Mucosa of descending colon (tissue), 3 donors: ENCODE results near the gene POLA1. TPM values are rescaled to one million over a fixed set of nuclear protein-coding genes. Genes with fewer than 3 reads are reported as not detected.

Experiments used
- ATAC-seq: fragments of 200-7000 bp; cut with Tn5 transposase; one replicate; pipeline ENCODE4 v1.9.1; 2020; ENCODE audit warnings: mild to moderate bottlenecking, moderate library complexity
- DNase-seq, 3 donors: peaks; one replicate each; pipeline ENCODE4 v3.0.0-alpha.2; 2020
- H3K36me3 ChIP-seq: fragments of 200-600 bp; one replicate; pipeline ENCODE4 v1.8.0; 2021; ENCODE audit warnings: low read depth, mild to moderate bottlenecking
- H3K4me1 ChIP-seq: fragments of 200-600 bp; one replicate; pipeline ENCODE4 v1.8.0; 2021; ENCODE audit warnings: low read depth, mild to moderate bottlenecking
- H3K4me3 ChIP-seq: fragments of 200-600 bp; one replicate; pipeline ENCODE4 v1.8.0; 2021; ENCODE audit warnings: mild to moderate bottlenecking
- H3K9me3 ChIP-seq: fragments of 200-600 bp; one replicate; pipeline ENCODE4 v1.8.0; 2021; ENCODE audit warnings: mild to moderate bottlenecking
- intact Hi-C, 2 donors: fragments of 100-400 bp; cut with DNase I in 1 of 2; cut with micrococcal nuclease in 1 of 2; formaldehyde crosslinking; loops; one replicate each; pipeline versions ENCODE4 v1.11.0 to v1.11.1; 2022; cut with DNase I, micrococcal nuclease
- total RNA-seq, 3 donors: library from RNA; stranded (reverse); fragmentation: NEBNext Ultra II Directional in 2 of 3; extraction: Animal tissue kit (Norgen Biotek cat#: 25700) in 2 of 3; gene quantifications; one replicate each; pipeline versions ENCODE4 v1.2.1 to v1.2.4, GENCODE V29; 2021 to 2023
- TF ChIP-seq, protein P1 (sequence below): fragments of 200-600 bp; IDR thresholded peaks from one replicate; pipeline ENCODE4 v1.8.0; 2022; ENCODE audit warnings: antibody characterized with exemption, mild to moderate bottlenecking
- donor health status: DM: no; HTN: no; CAD: no; lungs with moderate emphysema.
- donor health status: DM: no; HTN: no; CAD: no.
- donor health status: DM: no; HTN: yes; CAD: no.

POLA1 gene
- total RNA-seq, 3 donors from 2014 or later: 11.5 to 14.4 (median 12.5) TPM

DNA sequence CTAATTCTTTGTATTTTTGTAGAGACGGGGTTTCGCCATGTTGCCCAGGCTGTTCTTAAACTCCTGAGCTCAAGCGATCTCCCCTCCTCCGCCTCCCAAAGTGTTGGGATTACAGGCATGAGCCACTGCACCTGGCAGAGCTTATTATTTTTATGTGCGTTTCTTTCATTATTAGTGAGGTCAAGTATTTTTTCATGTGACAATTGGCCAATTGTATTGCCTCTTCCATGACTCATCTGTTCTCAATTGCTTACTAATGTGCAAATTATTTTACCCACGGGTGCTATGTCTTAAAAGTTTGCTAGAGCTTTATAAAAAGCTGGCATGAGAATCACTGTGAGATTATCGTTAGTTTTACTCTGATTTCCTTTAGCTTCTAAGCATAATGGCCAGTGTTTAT is 335.0 kb downstream of the POLA1 start:
- TF ChIP-seq, protein P1, sequence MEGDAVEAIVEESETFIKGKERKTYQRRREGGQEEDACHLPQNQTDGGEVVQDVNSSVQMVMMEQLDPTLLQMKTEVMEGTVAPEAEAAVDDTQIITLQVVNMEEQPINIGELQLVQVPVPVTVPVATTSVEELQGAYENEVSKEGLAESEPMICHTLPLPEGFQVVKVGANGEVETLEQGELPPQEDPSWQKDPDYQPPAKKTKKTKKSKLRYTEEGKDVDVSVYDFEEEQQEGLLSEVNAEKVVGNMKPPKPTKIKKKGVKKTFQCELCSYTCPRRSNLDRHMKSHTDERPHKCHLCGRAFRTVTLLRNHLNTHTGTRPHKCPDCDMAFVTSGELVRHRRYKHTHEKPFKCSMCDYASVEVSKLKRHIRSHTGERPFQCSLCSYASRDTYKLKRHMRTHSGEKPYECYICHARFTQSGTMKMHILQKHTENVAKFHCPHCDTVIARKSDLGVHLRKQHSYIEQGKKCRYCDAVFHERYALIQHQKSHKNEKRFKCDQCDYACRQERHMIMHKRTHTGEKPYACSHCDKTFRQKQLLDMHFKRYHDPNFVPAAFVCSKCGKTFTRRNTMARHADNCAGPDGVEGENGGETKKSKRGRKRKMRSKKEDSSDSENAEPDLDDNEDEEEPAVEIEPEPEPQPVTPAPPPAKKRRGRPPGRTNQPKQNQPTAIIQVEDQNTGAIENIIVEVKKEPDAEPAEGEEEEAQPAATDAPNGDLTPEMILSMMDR: no peak
- no peaks in the 10 kb centered on the region for H3K4me1 ChIP-seq
- ATAC-seq (no peak), DNase-seq (no peak)
- H3K9me3 ChIP-seq: no peaks in the 10 kb centered on the region
- intact Hi-C loops: no loop called here
- H3K4me3 ChIP-seq: no peak overlapping the region
- no peaks in the 10 kb centered on the region for H3K36me3 ChIP-seq

DNA sequence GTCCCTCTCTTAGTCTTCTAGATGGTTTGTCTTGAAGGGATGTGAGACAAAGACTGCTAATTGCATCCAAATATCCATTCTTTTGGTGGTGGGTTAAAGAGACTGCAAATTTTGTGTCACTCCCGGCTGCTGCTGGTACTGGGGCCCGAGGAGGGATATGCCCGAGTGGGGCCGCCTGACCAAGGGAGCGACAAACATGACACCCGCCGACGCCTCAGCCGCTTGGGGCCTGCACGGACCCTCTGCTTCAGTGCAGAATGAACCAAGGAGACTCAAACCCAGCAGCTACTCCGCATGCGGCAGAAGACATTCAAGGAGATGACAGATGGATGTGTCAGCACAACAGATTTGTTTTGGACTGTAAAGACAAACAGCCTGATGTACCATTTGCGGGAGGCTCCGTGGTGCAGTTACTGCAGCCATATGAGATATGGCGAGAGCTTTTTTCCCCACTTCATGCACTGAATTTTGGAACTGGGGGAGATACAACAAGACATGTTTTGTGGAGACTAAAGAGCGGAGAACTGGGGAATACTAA is 335.6 kb downstream of the POLA1 start:
- Histone ChIP-seq H3K9me3 (no peaks in the 10 kb centered on the region), H3K4me1 (no peaks in the 10 kb centered on the region), H3K4me3 (no peak overlapping the region), H3K36me3 (no peaks in the 10 kb centered on the region)
- DNase-seq (no peak), ATAC-seq (no peak)
- TF ChIP-seq, protein P1: no peak
- intact Hi-C loops: no loop called here

DNA sequence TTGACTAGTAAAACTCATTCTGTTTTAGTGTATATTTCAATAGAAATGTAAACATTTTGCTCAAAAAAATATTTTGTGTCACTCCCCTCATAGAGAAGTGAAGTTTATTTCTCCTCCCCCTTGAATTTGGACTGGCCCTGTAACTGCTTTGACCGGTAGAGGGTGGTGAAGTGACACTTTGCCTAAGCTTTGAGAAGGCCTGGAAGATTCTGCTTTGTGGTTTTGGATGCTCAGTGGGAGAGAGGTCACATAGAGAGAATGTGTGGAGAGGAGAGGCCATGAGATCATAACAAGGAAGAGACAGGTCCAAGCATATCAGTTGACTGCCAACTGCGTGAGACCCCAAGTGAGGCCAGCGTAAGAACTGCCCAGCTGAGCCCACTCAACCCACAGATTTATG is 341.2 kb downstream of the POLA1 start:
- TF ChIP-seq, protein P1: no peak
- no peak for ATAC-seq
- H3K4me3 ChIP-seq: no peak overlapping the region

DNA sequence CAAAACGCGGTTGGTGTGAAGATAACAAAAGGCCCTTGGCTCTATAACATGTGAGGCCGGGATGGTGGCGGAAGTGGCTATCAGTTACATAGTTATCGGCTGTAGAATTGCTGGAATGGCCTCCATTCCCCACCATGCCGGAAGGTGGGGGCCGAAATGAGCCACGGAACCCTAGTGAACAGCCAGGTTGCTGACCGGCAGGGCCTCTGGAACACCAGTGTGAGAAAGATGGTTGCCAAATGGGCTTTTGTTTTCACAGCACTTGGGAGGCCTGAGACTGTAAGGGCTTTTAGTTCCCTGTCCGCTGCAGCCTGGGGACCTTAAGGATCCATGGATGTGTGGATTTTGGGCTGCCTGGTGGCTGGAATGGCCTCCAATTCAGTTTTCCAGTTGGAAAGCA is 345.3 kb downstream of the POLA1 start:
- Histone ChIP-seq H3K9me3 (no peaks in the 10 kb centered on the region), H3K36me3 (no peaks in the 10 kb centered on the region), H3K4me1 (no peaks in the 10 kb centered on the region), H3K4me3 (no peak overlapping the region)
- intact Hi-C loops: no loop called here
- TF ChIP-seq, protein P1: no peak
- ATAC-seq (no peak), DNase-seq (no peak)

More for the DNA sequence above, 341.2 kb downstream of the POLA1 start:
- intact Hi-C loops: no loop called here
- no peak for DNase-seq
- Histone ChIP-seq H3K36me3 (no peaks in the 10 kb centered on the region), H3K9me3 (no peaks in the 10 kb centered on the region), H3K4me1 (no peaks in the 10 kb centered on the region)

DNA sequence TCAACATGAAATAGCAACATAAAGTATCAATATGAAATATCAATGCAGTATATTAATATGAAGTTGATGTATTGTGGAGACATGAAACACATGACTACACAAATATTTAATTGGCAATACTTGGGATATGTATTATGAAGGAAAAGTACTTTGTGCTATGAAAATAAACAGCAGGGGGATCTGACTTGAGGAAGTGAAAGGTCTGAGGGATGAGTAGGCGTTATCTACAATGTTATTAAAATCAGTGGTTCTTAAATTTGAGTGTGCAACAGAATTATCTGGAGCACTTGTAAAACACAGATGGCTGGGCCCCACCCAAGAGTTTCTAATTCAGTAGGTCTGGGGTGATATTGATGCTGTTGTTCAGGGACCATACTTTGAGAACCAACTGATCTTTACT is 349.5 kb downstream of the POLA1 start:
- Histone ChIP-seq H3K4me3 (no peak overlapping the region), H3K36me3 (no peaks in the 10 kb centered on the region), H3K4me1 (no peaks in the 10 kb centered on the region), H3K9me3 (no peaks in the 10 kb centered on the region)
- intact Hi-C loops: no loop called here
- TF ChIP-seq, protein P1: no peak
- no peak for ATAC-seq
- DNase-seq: no peak

Other genes with a start within 250 kb of the POLA1 start
- gene PDK3, start 228.6 kb upstream of the POLA1 start, total RNA-seq: 10 to 100 TPM; 15.7 to 47.1 (median 20.0) TPM
- gene PCYT1B, start 46.6 kb upstream of the POLA1 start, total RNA-seq: 1 to 10 TPM in 1 of 3 donors, under 1 TPM in 1, not detected in 1; 0.39 to 2.4 TPM